ENCODE results near the gene HOXC10.

The HOXC10 gene

DNA sequence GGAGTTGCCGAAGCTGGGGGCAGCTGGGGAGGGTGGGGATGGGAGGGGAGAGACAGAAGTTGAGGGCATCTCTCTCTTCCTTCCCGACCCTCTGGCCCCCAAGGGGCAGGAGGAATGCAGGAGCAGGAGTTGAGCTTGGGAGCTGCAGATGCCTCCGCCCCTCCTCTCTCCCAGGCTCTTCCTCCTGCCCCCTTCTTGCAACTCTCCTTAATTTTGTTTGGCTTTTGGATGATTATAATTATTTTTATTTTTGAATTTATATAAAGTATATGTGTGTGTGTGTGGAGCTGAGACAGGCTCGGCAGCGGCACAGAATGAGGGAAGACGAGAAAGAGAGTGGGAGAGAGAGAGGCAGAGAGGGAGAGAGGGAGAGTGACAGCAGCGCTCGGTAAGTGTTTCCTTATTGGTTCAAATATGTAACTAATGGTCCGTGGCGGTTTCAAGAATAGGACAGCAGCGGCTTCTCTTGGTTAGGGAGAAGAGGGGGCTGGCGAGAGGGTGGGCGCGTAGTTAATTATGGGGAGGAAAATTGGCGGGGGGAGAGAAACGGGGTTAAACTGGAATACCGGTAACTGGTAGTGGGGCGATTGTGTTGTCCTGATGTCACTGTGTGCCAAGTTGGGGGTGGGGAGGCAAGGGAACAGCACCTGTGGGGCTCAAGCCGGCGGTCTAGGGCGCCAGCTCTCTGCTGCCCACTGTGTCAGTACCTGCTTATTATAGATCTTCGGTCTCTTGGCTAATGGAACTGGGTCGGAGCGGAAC is 32.3 kb downstream of the HOXC10 start:
- DNase-seq (ENCODE audit: low read depth): no peak

GRCh38 chr12:54017878-54018467 is 33.0 kb downstream of the HOXC10 start:
- DNase-seq (ENCODE audit: low read depth): peak; percentile 61

GRCh38 chr12:54018468-54018984 is 33.6 kb downstream of the HOXC10 start:
- no peak for DNase-seq (ENCODE audit: low read depth)

- no peak for DNase-seq (ENCODE audit: low read depth)
These were observed 34.3 kb downstream of the HOXC10 start for GRCh38 chr12:54019091-54019811.

GRCh38 chr12:54019924-54020590 is 35.1 kb downstream of the HOXC10 start:
- DNase-seq (ENCODE audit: low read depth): no peak

GRCh38 chr12:54020591-54021405 is 35.9 kb downstream of the HOXC10 start:
- no peak for DNase-seq (ENCODE audit: low read depth)

- DNase-seq (ENCODE audit: low read depth): no peak
These were observed 36.6 kb downstream of the HOXC10 start for GRCh38 chr12:54021432-54022013.

GRCh38 chr12:54022960-54023884 is 38.3 kb downstream of the HOXC10 start:
- no peak for DNase-seq (ENCODE audit: low read depth)

- DNase-seq (ENCODE audit: low read depth): no peak
These were observed 39.2 kb downstream of the HOXC10 start for GRCh38 chr12:54024127-54024526.

GRCh38 chr12:54024581-54025305 is 39.8 kb downstream of the HOXC10 start:
- DNase-seq (ENCODE audit: low read depth): no peak

GRCh38 chr12:54025499-54026405 is 40.8 kb downstream of the HOXC10 start:
- DNase-seq (ENCODE audit: low read depth): no peak

GRCh38 chr12:54026640-54027441 is 41.9 kb downstream of the HOXC10 start:
- DNase-seq (ENCODE audit: low read depth): no peak

DNA sequence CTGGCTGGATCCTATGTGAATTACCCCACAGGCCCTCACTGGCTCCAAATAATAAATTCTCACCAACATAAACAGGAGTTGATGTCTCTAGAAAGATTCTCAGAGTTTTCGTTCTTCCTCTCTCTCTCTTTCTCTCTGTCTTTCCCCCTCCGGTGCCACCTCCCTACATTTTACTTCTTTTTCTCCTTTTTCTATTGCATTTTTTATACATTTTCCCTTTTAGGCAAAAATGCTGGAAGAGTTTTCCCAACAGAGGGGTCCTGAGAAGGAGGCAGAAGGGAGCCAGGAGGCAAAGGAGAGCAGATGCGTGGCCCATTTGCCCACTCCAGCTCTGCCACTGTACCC is 42.5 kb downstream of the HOXC10 start:
- no peak for DNase-seq (ENCODE audit: low read depth)

DNA sequence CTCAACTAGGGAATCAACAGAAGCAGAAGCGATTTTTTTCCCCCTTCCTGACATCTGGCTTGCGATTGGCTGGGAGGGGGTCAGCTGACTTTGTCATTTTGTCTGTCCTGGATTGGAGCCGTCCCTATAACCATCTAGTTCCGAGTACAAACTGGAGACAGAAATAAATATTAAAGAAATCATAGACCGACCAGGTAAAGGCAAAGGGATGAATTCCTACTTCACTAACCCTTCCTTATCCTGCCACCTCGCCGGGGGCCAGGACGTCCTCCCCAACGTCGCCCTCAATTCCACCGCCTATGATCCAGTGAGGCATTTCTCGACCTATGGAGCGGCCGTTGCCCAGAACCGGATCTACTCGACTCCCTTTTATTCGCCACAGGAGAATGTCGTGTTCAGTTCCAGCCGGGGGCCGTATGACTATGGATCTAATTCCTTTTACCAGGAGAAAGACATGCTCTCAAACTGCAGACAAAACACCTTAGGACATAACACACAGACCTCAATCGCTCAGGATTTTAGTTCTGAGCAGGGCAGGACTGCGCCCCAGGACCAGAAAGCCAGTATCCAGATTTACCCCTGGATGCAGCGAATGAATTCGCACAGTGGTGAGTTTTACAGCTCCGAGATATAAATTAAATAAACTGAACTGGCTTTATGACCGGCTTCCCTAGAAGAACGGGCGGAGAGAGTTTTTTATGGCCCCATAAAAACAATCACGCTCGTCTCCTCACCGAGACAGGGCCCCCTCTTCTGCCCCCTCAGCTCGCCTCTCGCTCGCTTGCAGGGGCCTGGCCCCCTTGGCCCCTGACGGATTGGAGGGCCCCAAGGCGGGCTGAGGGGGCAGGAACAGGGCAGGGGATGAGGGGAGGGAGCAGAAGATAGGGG is 43.6 kb downstream of the HOXC10 start, which contains the start of gene HOXC6:
Gene HOXC6, plus strand, starts transcription at position 127 of the 888 bp plus-strand sequence. Its CDS starts 82 bp downstream, at position 209.
- DNase-seq (ENCODE audit: low read depth): no peak

DNA sequence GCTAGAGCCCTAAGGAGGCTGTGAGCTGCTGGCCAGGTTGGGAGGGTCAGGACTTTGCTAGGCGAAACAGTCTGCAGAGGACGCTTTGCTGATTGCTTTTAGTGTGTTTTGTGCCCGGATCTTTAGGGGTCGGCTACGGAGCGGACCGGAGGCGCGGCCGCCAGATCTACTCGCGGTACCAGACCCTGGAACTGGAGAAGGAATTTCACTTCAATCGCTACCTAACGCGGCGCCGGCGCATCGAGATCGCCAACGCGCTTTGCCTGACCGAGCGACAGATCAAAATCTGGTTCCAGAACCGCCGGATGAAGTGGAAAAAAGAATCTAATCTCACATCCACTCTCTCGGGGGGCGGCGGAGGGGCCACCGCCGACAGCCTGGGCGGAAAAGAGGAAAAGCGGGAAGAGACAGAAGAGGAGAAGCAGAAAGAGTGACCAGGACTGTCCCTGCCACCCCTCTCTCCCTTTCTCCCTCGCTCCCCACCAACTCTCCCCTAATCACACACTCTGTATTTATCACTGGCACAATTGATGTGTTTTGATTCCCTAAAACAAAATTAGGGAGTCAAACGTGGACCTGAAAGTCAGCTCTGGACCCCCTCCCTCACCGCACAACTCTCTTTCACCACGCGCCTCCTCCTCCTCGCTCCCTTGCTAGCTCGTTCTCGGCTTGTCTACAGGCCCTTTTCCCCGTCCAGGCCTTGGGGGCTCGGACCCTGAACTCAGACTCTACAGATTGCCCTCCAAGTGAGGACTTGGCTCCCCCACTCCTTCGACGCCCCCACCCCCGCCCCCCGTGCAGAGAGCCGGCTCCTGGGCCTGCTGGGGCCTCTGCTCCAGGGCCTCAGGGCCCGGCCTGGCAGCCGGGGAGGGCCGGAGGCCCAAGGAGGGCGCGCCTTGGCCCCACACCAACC is 44.8 kb downstream of the HOXC10 start:
- no peak for DNase-seq (ENCODE audit: low read depth)
